HG03460 (cell line): ENCODE data around the gene PIMREG.

Source experiments
- ATAC-seq: cut with Tn5 transposase; IDR thresholded peaks from one replicate; pipeline ENCODE4 v1.9.1; 2021; ENCODE audit not compliant: unreplicated experiment

The PIMREG gene

GRCh38 chr17:6437956-6438355, 6.3 kb upstream of the PIMREG start:
- ATAC-seq: no peak

- ATAC-seq: no peak
Observed at GRCh38 chr17:6439951-6440350, 4.3 kb upstream of the PIMREG start.

- ATAC-seq: no peak
Observed at GRCh38 chr17:6442775-6443174, 1.5 kb upstream of the PIMREG start.

GRCh38 chr17:6444571-6445335, 498 bp downstream of the PIMREG start:
- no peak for ATAC-seq

GRCh38 chr17:6446516-6447100, 2.4 kb downstream of the PIMREG start:
- ATAC-seq: no peak

GRCh38 chr17:6448473-6448872, 4.2 kb downstream of the PIMREG start:
- ATAC-seq: no peak

GRCh38 chr17:6449307-6449706, 5.1 kb downstream of the PIMREG start:
- ATAC-seq: no peak

- no peak for ATAC-seq
Observed at GRCh38 chr17:6450926-6451832, 6.9 kb downstream of the PIMREG start.

GRCh38 chr17:6452471-6453266, 8.4 kb downstream of the PIMREG start:
- no peak for ATAC-seq

GRCh38 chr17:6453279-6454024, 9.2 kb downstream of the PIMREG start:
- ATAC-seq: no peak

GRCh38 chr17:6454495-6455320, 10.5 kb downstream of the PIMREG start:
- no peak for ATAC-seq

GRCh38 chr17:6455321-6455705, 11.1 kb downstream of the PIMREG start:
- ATAC-seq: no peak

GRCh38 chr17:6456321-6456720, 12.1 kb downstream of the PIMREG start:
- no peak for ATAC-seq

- no peak for ATAC-seq
Observed at GRCh38 chr17:6456914-6457687, 12.8 kb downstream of the PIMREG start.

- no peak for ATAC-seq
Observed at GRCh38 chr17:6457688-6458459, 13.6 kb downstream of the PIMREG start.

- ATAC-seq: no peak
Observed at GRCh38 chr17:6458460-6458950, 14.2 kb downstream of the PIMREG start.

GRCh38 chr17:6460531-6461161, 16.4 kb downstream of the PIMREG start:
- ATAC-seq: no peak
